ENCODE measurements around the gene CD81.
"Not testable (repeated sequence)": the region's sequence is repeated elsewhere in the genome, so short reads cannot be mapped to it uniquely, and the experiment has no call there.

CD81 gene

GRCh38 chr11:2362414-2362813, 14.7 kb upstream of the CD81 start:
- no peak for TF ChIP-seq EZH2phosphoT487 (IDR thresholded peaks at IDR 0.05; ENCODE audit: low read depth)
- no peak for TF ChIP-seq CTCF (IDR thresholded peaks at IDR 0.05; ENCODE audit: low read depth, low read length)
- H3K36me3 ChIP-seq (replicated peaks; ENCODE audit: low read depth, low read length): no peaks in the 10 kb centered on the region
- H3K4me2 ChIP-seq (ENCODE audit: low read length): no peak overlapping the region
- no peaks in the 10 kb centered on the region for H3K79me2 ChIP-seq (ENCODE audit: low read length)
- no peaks in the 10 kb centered on the region for H4K20me1 ChIP-seq (ENCODE audit: insufficient read depth, low read length)
- H3K4me1 ChIP-seq (ENCODE audit: low read length): no peaks in the 10 kb centered on the region
- H2AFZ ChIP-seq (ENCODE audit: low read depth, low read length): no peak overlapping the region
- no peak overlapping the region for H3K4me3 ChIP-seq (ENCODE audit: low read length)
- H3K9me3 ChIP-seq (ENCODE audit: insufficient read depth, low read length): no peaks in the 10 kb centered on the region
- H3K9ac ChIP-seq (ENCODE audit: low read length): no peak overlapping the region
- H3K27ac ChIP-seq (ENCODE audit: low read length): no peak overlapping the region
- no peaks in the 10 kb centered on the region for H3K27me3 ChIP-seq (ENCODE audit: low read depth, low read length)

DNA sequence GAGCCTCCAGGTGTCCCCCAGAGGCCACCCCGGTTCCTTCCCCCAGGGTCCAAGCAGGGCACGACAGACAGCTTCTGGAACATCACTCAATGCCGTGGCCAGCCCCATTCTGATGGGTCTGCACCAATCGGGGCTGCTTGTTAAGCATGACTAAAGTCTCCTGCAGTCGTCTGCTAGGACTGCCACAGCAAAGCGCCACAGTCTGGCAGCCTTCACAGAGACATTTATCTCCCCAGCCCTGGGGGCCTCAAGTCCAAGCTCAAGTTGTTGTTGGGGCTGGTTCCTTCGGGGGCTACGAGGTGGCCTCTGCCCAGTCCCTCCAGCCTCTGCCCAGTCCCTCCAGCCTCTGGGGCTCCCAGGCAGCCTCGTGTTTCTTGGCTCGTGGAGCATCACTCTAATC, 14.0 kb upstream of the CD81 start:
- no peaks in the 10 kb centered on the region for H3K36me3 ChIP-seq (replicated peaks; ENCODE audit: low read depth, low read length)
- no peaks in the 10 kb centered on the region for H3K9me3 ChIP-seq (ENCODE audit: insufficient read depth, low read length)
- no peak for TF ChIP-seq CTCF (IDR thresholded peaks at IDR 0.05; ENCODE audit: low read depth, low read length)
- no peak for TF ChIP-seq EZH2phosphoT487 (IDR thresholded peaks at IDR 0.05; ENCODE audit: low read depth)
- H3K27me3 ChIP-seq (ENCODE audit: low read depth, low read length): no peaks in the 10 kb centered on the region
- no peak overlapping the region for H3K9ac ChIP-seq (ENCODE audit: low read length)
- H2AFZ ChIP-seq (ENCODE audit: low read depth, low read length): no peak overlapping the region
- no peak overlapping the region for H3K27ac ChIP-seq (ENCODE audit: low read length)
- no peaks in the 10 kb centered on the region for H3K79me2 ChIP-seq (ENCODE audit: low read length)
- no peaks in the 10 kb centered on the region for H3K4me1 ChIP-seq (ENCODE audit: low read length)
- H4K20me1 ChIP-seq (ENCODE audit: insufficient read depth, low read length): no peaks in the 10 kb centered on the region
- H3K4me3 ChIP-seq (ENCODE audit: low read length): no peak overlapping the region
- H3K4me2 ChIP-seq (ENCODE audit: low read length): no peak overlapping the region

DNA sequence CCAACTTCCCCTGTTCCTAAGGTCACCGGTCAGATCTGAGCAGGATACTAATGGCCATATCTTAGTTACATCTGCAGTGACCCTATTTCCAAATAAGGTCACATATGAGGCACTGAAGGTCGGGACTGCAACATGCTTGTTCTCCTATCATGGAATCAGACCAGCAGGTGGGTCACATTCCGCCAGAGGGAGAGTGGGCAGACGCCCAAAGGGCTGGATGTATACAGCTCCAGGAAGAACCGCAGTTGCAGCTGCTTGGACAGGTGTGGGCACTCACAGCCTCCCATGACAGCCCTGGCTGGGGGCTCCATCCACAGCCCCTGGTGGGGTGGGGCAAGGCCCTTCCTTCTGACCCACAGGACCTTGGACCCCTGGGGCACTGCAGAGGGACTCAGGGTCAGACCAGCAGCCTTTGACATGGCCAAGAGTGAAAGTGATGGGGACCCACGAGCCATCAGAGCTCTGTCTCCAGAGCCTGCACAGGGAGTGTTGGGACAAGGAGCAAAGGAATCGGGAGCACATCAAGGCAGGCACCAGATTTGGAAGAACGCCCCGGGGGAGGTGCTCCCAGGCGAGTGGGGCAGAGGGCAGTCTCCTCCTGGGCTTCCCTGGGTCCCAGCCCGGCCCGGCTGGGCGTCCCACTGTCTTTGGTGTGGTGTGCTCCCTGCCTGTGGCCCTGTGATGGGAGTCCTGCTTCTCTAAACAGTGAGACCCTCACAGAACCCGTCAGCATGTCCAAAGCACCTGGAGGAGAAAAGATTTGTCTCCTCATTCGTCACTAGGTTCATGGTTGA, 13.3 kb upstream of the CD81 start:
- no peaks in the 10 kb centered on the region for H4K20me1 ChIP-seq (ENCODE audit: insufficient read depth, low read length)
- H3K4me1 ChIP-seq (ENCODE audit: low read length): no peaks in the 10 kb centered on the region
- H3K27me3 ChIP-seq (ENCODE audit: low read depth, low read length): no peaks in the 10 kb centered on the region
- no peaks in the 10 kb centered on the region for H3K79me2 ChIP-seq (ENCODE audit: low read length)
- H3K9me3 ChIP-seq (ENCODE audit: insufficient read depth, low read length): no peaks in the 10 kb centered on the region
- no peak overlapping the region for H3K4me2 ChIP-seq (ENCODE audit: low read length)
- TF ChIP-seq CTCF (IDR thresholded peaks at IDR 0.05; ENCODE audit: low read depth, low read length) (no peak), EZH2phosphoT487 (IDR thresholded peaks at IDR 0.05; ENCODE audit: low read depth) (no peak)
- H2AFZ ChIP-seq (ENCODE audit: low read depth, low read length): no peak overlapping the region
- H3K4me3 ChIP-seq (ENCODE audit: low read length): no peak overlapping the region
- H3K36me3 ChIP-seq (replicated peaks; ENCODE audit: low read depth, low read length): no peaks in the 10 kb centered on the region
- H3K27ac ChIP-seq (ENCODE audit: low read length): no peak overlapping the region
- H3K9ac ChIP-seq (ENCODE audit: low read length): no peak overlapping the region

- not testable (repeated sequence) for H3K4me1 ChIP-seq (ENCODE audit: low read length); H3K27ac ChIP-seq (ENCODE audit: low read length); H3K9me3 ChIP-seq (ENCODE audit: insufficient read depth, low read length); H3K4me3 ChIP-seq (ENCODE audit: low read length); H4K20me1 ChIP-seq (ENCODE audit: insufficient read depth, low read length); H3K79me2 ChIP-seq (ENCODE audit: low read length); H3K27me3 ChIP-seq (ENCODE audit: low read depth, low read length); H3K4me2 ChIP-seq (ENCODE audit: low read length); H3K9ac ChIP-seq (ENCODE audit: low read length); H2AFZ ChIP-seq (ENCODE audit: low read depth, low read length); H3K36me3 ChIP-seq (replicated peaks; ENCODE audit: low read depth, low read length)
Observed at GRCh38 chr11:2364386-2364785, 12.7 kb upstream of the CD81 start.
